22Rv1 (cell line): ENCODE measurements around the gene FAM89B.

Source experiments
- ZFX ChIP-seq: fragments of 450-650 bp; IDR thresholded peaks from 2 replicates; pipeline ENCODE4 v1.6.1; 2017; ENCODE audit warnings: antibody characterized with exemption, borderline replicate concordance
- TF ChIP-seq, protein P1 (sequence below): fragments of 450-650 bp; IDR thresholded peaks from 2 replicates; pipeline ENCODE4 v1.5.1; 2017; ENCODE audit warnings: mild to moderate bottlenecking

DNA sequence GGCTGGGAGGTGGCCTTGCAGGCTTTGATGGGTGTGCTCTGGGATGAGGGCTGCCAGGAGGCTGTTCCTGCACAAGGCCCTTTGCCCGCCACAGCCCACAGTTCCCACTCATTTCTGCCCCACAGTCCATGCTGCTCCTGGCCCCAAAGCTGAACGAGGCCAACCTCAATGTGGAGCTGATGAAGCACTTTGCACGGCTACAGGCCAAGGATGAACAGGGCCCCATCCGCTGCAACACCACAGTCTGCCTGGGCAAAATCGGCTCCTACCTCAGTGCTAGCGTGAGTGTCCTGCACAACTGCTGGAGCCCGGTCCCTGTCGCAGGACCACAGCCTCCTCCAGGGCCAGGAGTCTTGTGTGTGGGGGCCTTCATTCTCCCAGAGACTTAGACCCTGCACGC is 37.2 kb upstream of the FAM89B start:
- TF ChIP-seq, protein P1, sequence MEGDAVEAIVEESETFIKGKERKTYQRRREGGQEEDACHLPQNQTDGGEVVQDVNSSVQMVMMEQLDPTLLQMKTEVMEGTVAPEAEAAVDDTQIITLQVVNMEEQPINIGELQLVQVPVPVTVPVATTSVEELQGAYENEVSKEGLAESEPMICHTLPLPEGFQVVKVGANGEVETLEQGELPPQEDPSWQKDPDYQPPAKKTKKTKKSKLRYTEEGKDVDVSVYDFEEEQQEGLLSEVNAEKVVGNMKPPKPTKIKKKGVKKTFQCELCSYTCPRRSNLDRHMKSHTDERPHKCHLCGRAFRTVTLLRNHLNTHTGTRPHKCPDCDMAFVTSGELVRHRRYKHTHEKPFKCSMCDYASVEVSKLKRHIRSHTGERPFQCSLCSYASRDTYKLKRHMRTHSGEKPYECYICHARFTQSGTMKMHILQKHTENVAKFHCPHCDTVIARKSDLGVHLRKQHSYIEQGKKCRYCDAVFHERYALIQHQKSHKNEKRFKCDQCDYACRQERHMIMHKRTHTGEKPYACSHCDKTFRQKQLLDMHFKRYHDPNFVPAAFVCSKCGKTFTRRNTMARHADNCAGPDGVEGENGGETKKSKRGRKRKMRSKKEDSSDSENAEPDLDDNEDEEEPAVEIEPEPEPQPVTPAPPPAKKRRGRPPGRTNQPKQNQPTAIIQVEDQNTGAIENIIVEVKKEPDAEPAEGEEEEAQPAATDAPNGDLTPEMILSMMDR: no peak
- no peak for TF ChIP-seq ZFX
